Activated CD4-positive, alpha-beta T cell treated with anti-CD3 and anti-CD28 coated beads, Interleukin-10, Interleukin-2, amounts not matched to agents 100 ng/mL and 50 ng/mL, durations not matched to agents 16 hours and 8 hours (primary cell): Measurements from ENCODE around the gene JMJD8.
A peak's percentile ranks its signal among the peaks of the same experiment; 100 is the strongest.

Experiments
- DNase-seq: peaks from one replicate; pipeline ENCODE4 v3.0.0-alpha.2; 2020

The JMJD8 gene

DNA sequence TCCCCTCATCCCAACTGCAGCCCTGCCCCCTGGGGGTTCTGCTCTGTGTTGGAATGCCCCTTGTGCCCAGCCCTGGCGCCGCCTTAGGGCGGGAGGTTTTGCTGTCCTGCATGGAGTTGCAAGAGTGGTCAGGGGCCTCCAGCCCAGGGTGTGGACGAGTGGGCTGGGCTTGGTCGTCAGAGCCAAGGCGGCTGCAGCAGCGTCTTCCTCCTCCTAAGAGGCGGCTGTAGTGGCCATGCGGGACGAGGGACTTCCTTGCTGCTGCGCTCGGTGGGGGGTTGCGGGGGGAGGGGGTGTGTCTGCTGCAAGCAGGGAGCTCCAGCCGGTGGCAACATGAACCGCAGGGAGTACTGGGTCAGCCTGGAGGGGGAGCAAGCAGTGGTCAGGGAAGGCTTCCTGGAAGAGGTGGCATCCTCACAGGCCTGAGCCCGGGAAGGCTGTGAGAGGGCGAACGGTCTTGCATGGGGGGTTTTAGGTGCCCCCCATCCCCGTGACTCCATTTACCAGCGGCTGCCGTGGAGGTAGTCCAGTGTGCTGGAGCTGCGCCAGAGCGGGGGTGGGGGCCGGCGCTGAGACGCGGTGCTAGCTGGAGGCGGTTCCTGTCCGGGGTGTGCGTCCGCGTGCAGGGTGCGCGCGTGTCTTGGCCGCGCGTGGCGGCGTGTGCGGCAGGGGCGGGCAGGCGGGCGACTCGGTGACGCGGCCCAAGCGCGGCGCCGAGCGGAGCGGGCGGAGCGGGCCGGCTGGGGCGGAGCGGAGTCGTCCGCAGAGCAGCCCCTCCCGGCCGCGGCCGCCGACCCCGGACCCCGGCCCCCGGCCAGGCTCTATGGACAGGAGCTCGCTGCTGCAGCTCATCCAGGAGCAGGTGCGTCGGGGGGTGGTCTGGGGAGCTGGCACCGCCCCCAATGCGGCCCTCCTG lies 8.9 kb downstream of the JMJD8 start, which contains the start of gene RHBDL1:
Gene RHBDL1 (plus strand): TSS at position 704 of the 916 bp plus-strand sequence. CDS start 120 bp downstream, at position 824.
- DNase-seq, result no peak

DNA sequence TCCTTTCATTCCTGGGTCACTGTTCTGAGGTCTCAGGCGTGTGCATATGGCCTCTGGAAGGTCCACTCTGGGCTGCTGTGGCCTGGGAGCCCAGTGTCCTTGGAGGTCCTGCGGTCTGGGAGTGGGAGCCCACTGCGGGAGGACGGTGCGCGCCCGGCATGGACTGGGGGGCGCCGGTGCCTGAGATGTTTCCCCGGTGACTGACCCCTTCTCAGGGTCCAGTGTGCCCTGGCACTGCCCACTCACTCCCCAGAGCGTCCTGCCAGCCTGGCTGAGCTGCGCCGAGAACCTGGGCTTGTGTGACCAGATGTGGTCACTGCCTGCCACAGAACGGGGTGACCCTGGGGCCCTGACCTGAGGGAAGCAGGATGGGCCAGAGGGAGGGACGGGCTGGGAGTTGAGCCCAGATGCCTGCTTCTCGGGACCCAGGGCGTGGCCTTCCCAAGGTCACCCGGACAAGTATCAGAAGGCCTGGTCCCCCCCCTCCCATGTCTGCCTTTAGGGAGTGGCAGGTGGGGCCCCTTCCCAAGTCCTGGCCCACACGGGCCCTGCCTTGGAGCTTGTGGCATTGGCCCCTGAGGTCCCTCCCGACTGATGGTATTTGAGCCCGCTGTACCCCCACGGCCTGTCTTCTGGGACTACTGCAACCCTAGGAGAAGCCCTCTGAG lies 9.8 kb downstream of the JMJD8 start:
- no peak for DNase-seq

DNA sequence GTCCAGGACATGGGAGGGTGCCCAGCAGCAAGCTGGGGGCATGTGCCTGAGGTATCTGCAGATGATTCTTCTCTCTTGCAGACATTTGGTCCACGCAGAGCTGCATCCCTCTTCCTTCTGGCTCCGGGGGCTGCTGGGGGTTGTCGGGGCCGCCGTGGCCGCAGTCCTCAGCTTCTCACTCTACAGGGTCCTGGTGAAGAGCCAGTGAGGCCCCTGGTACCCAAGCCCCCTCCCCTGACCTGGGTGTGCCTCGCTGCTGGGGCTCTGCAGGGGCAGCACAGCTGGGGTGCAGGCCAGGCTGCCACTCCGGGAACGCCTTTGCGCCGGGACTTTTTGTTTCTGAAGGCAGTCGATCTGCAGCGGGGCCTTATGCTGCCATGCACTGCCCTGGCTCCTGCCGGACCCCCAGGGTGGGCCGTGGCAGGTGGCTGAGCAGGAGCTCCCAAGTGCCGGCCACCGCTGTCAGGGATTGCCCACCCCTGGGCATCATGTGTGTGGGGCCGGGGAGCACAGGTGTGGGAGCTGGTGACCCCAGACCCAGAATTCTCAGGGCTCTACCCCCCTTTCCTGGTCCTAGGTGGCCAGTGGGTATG lies 10.6 kb downstream of the JMJD8 start:
- DNase-seq, result no peak

DNA sequence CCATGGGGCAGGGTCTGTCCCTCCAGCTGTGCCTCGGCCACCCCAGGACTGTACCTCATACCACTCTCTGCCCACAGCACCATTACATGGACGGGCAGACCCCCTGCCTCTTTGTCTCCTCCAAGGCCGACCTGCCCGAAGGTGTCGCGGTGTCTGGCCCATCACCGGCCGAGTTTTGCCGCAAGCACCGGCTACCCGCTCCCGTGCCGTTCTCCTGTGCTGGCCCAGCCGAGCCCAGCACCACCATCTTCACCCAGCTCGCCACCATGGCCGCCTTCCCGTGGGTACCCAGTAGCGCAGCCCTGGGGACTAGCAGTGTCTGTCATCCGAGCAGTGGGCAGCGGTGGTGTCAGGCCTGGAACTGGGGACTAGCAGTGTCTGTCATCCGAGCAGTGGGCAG lies 11.3 kb downstream of the JMJD8 start:
- DNase-seq, result no peak

DNA sequence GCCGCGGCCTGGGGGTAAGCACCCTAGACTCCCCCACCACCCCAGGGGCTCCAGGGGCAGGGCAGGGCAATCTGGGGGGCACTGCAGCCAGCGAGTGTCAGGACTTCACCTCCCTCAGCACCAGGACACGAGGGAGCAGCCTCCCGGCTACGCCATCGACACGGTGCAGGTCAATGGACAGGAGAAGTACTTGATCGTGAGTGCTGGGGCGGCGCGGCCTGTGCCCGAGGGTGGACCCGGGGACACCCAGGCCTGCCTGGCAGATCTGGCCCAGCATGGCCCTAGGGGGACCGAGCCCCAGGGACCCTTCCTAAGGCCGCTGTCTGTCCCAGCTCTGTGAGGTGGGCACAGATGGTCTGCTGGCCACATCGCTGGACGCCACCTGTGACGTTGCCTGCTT lies 11.8 kb downstream of the JMJD8 start:
- no peak for DNase-seq

DNA sequence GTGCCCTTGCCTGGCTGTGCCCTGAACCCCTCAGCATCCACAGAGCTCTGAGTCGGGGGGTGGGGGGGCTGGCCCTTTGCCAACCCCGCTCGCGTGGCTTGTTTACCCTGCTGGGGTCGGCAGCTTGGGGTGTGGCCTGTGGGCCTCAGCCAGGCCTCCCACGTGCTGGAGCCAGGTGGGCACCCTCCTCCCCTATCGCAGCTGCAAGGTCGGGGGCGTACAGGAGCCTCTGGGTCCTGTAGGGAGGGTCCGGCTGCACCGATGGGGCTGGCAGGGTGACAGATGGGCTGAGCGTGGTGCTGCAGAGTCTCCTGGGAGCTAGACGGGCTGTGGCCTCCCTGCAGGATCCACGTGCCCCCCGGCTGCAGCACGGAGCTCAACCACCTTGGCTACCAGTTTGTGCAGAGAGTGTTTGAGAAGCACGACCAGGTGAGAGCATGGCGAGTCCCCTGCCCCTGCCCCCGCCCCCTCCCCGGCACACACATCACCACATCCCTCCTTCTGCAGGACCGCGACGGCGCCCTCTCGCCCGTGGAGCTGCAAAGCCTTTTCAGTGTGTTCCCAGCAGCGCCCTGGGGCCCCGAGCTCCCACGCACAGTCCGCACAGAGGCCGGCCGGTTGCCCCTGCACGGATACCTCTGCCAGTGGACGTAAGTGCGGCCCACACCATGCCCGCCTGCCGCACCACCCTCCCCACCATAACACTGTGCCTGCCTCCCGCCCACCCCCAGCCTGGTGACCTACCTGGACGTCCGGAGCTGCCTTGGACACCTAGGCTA lies 12.6 kb downstream of the JMJD8 start:
- no peak for DNase-seq

DNA sequence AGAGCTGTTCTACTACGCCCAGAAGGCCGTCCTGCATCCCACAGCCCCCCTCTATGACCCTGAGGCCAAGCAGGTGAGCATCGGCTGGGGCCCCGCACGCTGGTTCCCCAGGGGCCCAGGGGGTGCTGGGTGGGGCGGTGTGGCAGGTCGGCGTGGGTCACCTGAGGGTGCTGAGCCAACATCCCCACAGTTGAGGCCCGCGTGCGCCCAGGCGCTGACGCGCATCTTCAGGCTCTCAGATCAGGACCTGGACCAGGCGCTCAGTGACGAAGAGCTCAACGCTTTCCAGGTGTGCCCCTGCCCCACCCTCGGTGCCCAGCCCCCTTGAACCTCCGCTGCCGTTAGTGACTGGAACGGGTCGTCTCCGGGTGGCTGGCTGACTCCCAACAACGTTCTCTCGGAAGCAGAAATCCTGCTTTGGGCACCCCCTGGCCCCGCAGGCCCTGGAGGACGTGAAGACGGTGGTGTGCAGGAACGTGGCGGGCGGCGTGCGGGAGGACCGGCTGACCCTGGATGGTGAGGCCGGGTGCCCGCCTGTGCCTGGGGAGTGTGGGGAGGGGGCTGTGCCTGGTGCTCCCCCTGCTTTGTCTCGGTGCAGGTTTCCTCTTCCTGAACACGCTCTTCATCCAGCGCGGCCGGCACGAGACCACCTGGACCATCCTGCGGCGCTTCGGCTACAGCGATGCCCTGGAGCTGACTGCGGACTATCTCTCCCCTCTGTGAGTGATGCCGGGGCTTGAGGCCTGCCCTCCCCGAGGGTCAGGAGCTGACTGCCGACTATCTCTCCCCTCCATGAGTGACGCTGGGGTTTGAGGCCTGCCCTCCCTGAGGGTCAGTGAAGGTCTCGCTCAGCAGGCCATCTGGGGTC lies 13.4 kb downstream of the JMJD8 start:
- no peak for DNase-seq

DNA sequence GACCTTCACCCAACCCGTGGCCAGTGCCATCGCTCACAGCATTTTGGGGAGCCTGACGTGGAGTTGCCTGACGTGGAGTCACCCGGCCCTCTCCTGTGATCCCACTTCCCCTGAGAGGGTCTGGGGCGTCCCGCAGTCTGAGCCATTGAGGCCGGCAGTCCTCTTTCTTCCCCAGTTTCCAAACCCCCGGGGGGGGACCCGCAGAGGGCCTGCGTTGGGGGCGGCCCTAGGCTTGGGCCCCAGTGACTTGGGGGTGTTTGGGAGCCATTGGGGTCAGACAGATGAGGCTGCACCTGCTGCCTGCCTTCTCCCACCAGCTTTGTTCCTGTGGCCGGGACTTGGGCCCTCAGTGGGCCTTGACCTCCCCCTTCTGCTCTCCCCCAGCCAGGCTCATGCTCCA lies 14.5 kb downstream of the JMJD8 start:
- no peak for DNase-seq

DNA sequence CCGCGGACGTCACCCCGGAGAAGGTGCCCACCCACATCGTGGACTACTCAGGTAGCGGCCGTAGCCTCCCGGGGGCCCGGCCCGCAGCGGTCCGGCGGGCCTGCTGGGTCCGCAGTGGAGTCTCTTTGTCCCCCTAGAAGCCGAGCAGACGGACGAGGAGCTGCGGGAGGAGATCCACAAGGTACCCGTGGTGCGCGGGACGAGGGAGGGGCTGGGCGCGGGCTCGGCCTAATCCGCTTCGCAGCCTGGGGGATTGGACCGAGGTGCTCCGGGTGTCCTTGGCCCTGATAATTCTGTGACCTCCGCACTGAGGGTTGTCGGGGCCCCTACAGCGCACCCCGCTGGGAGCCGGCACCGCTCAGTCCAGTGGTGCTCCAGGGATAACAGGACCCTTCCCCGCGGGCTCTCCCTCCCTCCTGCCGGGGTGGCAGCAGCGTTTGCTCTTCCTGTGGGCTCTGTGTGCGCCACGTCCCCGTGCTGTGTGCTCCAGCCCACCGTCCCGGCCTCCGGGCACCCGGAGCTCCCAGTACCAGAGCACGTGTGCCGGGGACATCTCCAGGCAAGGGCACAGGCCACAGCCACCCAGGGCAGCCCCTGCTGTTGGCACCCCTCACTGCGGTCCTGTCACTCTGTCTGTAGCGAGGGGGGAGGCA lies 15.5 kb downstream of the JMJD8 start:
- no peak for DNase-seq

DNA sequence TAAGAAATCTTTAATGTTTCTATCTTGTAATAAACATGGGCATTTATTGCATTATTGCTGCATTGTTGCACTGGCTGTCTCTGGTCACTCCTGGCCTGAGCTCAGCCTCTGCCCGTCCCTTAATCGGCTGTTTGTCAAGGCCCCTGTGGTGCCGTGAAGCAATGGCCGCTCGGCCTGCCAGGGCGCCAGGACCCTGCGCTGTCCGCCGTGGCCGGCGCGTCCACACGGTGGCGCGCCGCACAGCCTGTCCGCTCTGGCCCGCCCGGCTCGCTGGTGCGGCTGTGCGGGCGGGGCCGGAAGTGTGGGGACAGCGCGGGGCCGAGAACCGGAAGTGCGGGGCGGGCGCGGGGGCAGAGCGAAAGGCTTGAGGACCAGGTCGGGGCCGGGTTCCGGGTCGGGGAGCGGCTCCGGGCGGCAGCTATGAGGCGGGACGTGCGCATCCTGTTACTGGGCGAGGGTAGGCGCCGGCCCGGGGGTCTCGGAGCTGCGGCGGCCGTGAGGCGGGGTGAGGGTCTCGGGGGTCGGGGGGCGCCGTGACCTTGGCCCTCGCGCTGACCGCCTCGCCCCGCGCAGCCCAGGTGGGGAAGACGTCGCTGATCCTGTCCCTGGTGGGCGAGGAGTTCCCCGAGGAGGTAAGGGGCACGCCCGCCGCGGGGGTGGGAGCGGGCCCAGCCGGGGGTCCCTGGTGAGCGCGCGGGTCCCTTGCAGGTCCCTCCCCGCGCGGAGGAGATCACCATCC lies 16.2 kb downstream of the JMJD8 start, which contains the start of gene RHOT2:
Gene RHOT2 (plus strand): TSS at position 353 of the 739 bp plus-strand sequence. CDS start 68 bp downstream, at position 421.
- DNase-seq, result peak; percentile 96

DNA sequence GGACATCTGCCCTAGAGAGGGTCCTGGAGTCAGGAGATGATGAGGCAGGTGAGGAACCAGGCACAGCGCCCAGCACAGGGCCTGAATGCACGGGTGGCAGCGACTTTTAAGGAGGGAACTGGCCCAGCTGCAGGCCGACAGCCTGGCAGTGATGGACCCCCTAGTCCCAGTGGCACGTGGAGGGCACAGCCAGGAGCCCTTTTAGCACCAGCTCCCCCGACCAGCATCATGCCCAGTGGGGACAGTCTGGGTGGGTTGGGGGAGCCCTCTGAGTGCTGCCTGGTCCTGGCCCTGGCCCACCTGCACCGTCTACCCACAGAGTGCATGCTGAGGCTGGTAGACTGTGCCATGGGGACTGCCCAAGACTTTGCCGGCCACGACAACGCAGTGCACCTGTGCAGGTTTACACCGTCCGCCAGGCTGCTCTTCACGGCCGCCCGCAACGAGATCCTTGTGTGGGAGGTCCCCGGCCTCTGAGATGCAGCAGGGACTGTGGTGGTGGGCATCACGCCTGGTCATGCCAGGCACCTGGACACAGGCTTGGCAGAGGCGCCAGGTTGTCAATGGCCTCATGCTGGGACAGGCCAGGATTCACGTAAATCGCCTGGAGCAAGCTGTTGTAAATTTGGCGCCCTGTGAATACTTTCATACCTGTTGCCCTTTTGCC lies 16.9 kb downstream of the JMJD8 start:
- DNase-seq, result no peak

DNA sequence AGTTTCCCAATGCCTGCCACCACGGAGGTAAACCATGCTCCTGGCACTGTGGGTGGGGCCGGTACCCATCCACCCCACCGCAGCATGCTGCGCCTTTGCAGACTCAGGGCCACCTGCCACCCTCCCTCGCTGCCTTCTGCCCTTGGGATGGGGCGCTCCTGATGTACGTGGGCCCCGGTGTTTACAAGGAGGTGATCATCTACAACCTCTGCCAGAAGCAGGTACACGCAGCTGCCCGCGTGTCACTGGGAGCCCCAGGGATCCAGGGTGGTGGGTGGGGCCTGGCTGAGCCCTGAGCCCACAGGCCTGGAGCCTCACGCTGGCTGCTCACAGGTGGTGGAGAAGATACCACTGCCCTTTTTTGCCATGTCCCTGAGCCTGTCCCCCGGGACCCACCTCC lies 17.6 kb downstream of the JMJD8 start:
- DNase-seq, result no peak

DNA sequence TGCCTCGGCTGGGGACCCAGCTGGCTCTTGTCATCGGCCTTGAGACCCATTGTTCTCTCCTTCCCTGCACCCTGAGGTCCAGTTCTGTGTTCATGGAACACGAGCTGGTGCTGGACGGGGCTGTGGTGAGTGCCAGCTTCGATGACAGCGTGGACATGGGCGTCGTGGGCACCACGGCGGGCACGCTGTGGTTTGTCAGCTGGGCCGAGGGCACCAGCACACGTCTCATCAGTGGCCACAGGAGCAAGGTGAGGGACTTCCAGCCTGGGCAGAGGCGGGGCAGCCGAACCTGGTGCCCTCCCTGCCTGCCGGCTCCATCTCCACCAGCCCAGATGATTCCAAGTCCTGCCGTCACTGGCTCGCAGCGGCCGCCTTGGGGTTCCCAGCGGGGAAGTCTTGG lies 21.5 kb downstream of the JMJD8 start:
- no peak for DNase-seq

DNA sequence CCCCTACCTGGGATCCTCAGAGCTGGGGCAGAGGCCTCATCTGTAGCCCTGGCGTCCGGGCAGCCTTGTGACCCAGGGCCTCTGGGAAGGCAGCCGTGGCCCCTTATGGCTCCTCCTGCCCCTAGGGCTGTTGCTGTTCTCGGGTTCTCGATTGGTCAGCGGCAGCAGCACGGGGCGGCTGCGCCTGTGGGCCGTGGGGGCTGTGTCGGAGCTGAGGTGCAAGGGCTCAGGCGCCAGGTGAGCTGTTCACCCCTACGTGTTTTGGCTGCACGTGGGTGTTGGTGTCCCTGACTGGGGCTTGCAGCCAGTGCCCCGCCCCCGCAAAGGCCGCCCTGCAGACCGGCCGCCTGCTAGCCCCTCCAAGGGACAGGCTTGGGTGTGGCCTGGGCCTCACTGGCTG lies 22.0 kb downstream of the JMJD8 start:
- no peak for DNase-seq

DNA sequence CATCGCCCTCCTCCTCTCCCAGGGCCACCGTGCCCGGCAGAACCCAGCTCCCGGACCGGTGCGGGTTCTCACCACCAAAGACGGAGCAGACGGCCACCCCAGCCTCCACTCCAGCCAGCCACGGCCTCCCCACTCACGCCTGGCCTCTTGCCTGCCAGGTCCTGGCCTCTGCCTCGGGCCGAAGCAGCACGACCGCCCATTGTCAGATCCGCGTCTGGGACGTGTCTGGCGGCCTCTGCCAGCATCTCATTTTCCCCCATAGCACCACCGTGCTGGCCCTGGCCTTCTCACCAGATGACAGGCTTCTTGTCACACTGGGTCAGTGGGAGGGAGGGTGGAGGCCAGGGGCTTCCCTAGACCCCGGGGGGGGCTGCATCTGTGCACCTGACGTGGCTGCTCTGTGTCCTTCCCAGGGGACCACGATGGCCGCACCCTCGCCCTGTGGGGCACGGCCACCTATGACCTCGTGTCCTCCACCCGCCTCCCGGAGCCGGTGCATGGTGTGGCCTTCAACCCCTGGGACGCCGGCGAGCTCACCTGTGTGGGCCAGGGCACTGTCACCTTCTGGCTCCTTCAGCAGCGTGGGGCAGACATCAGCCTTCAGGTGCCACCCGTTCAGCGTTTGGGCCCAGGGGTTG lies 22.8 kb downstream of the JMJD8 start:
- DNase-seq, result no peak

DNA sequence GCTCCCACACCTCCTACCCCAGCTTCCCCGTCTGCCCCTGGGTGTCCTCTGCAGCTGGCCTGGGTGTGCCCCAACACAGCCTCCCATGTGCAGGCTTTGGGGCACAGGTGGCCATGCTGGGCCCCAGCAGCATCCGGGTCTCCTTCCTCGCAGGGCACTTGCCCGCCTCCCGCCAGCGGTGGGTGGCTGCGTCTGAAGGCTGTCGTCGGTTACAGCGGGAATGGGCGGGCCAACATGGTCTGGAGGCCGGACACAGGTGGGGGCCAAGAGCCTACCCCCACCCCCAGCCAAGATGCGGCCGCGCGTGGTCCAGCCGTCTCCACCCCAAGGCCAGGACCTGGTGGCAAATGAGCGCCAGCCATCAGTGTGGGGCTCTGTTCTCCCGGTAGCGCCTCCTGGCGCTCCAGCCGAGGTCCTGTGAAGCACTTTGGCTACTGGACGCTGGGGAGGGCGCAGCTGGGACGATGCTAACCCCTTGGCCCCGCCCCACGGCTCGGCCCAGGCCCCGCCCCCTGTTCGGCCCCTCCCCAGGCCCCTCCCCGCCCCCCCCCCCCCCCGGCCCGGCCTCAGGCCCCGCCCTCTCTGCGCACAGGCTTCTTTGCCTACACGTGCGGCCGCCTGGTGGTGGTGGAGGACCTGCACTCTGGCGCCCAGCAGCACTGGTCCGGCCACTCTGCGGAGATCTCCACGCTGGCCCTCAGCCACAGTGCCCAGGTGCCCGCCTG lies 23.5 kb downstream of the JMJD8 start:
- peak; percentile 80 for DNase-seq

DNA sequence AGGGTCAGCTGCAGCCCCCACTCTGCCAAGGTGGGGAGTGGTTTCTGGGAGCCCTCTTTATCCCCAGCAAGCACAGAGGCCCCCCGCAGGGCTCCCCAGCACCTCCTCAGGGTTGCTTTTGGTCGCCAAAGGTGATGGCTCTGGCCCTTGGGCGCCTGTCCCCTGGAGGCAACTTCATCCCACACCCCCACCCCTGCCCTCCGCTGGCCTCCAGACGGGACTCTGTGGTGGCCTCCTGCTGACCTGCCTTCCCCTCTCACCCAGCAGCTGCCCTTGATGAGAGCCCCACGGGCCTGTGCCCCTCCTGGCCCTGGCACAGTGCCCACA lies 24.0 kb downstream of the JMJD8 start:
- no peak for DNase-seq

DNA sequence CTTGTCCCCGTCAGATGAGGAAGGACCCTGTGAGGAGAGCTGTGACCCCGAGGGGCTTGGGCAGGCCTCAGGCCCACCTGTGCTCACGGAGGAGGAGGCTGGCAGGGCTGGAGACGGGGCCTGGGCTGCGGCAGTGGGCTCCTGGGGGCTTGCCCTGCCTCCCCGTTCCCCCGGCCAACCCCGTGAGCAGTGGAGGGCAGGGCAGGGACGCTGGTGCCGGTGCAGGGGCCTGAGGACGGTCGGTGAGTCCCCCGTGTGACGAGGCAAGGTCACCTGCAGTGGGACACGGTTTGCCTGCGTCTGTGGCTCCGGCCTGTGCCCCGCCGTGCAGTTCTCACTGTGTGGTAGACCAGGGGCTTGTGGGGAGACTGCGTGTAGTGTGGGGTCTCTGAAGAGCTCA lies 24.5 kb downstream of the JMJD8 start:
- no peak for DNase-seq
